ENCODE measurements around the gene TTLL1.

The TTLL1 gene

GRCh38 chr22:43128116-43128515, 38.9 kb upstream of the TTLL1 start:
- Histone ChIP-seq H3K27ac (ENCODE audit: low read depth, low read length, poor library complexity, severe bottlenecking) (peak overlapping the region; percentile 87), H3K4me3 (ENCODE audit: low read depth, low read length, poor library complexity, severe bottlenecking) (peak overlapping the region; percentile 18), H3K79me2 (ENCODE audit: insufficient read depth, low read length) (no peaks in the 10 kb centered on the region), H4K20me1 (ENCODE audit: insufficient read depth, low read length) (no peaks in the 10 kb centered on the region), H3K27me3 (ENCODE audit: insufficient read depth, low read length) (no peaks in the 10 kb centered on the region), H3K36me3 (ENCODE audit: insufficient read depth, low read length) (peaks cover 66% of the 10 kb centered on the region), H2AFZ (ENCODE audit: low read length) (no peak overlapping the region), H3K9me3 (ENCODE audit: low read length) (no peaks in the 10 kb centered on the region), H3K9me2 (ENCODE audit: low read depth, low read length) (no peaks in the 10 kb centered on the region), H3K4me1 (ENCODE audit: insufficient read depth, low read length, severe bottlenecking) (peaks cover 51% of the 10 kb centered on the region), H3K9ac (ENCODE audit: low read length) (peak overlapping the region; percentile 42; the same call in 1 of the 2 replicates), H3F3A (ENCODE audit: insufficient read depth, low read length) (peaks cover under 1% of the 10 kb centered on the region; the same call in 1 of the 2 replicates), H3K4me2 (ENCODE audit: low read length) (peak overlapping the region; percentile 53)
- TF ChIP-seq EZH2 (IDR thresholded peaks at IDR 0.05; ENCODE audit: borderline replicate concordance, low read length) (no peak), CTCF (IDR thresholded peaks at IDR 0.05; ENCODE audit: low read length) (no peak)

- H3K27me3 ChIP-seq (ENCODE audit: insufficient read depth, low read length), result no peaks in the 10 kb centered on the region
- peak overlapping the region; percentile 42; the same call in 1 of the 2 replicates for H3K9ac ChIP-seq (ENCODE audit: low read length)
- no peak overlapping the region for H2AFZ ChIP-seq (ENCODE audit: low read length)
- peaks cover 59% of the 10 kb centered on the region for H3K4me1 ChIP-seq (ENCODE audit: insufficient read depth, low read length, severe bottlenecking)
- no peaks in the 10 kb centered on the region for H3K9me2 ChIP-seq (ENCODE audit: low read depth, low read length)
- TF ChIP-seq EZH2 (IDR thresholded peaks at IDR 0.05; ENCODE audit: borderline replicate concordance, low read length) (no peak), CTCF (IDR thresholded peaks at IDR 0.05; ENCODE audit: low read length) (no peak)
- no peaks in the 10 kb centered on the region for H4K20me1 ChIP-seq (ENCODE audit: insufficient read depth, low read length)
- peak overlapping the region; percentile 53; the same call in 1 of the 2 replicates for H3K4me2 ChIP-seq (ENCODE audit: low read length)
- H3K4me3 ChIP-seq (ENCODE audit: low read depth, low read length, poor library complexity, severe bottlenecking), result no peak overlapping the region
- no peaks in the 10 kb centered on the region for H3K9me3 ChIP-seq (ENCODE audit: low read length)
- H3K36me3 ChIP-seq (ENCODE audit: insufficient read depth, low read length), result peaks cover 58% of the 10 kb centered on the region
- 0 out of 2 replicates have a peak, but pooled peaks cover 4% of the 10 kb centered on the region for H3K79me2 ChIP-seq (ENCODE audit: insufficient read depth, low read length)
- peak overlapping the region; percentile 87 for H3K27ac ChIP-seq (ENCODE audit: low read depth, low read length, poor library complexity, severe bottlenecking)
- H3F3A ChIP-seq (ENCODE audit: insufficient read depth, low read length), result peaks cover 8% of the 10 kb centered on the region
These were observed 38.1 kb upstream of the TTLL1 start for GRCh38 chr22:43127166-43127908.

- Histone ChIP-seq H3K4me3 (ENCODE audit: low read depth, low read length, poor library complexity, severe bottlenecking) (no peak overlapping the region), H3K9me3 (ENCODE audit: low read length) (no peaks in the 10 kb centered on the region), H3K9me2 (ENCODE audit: low read depth, low read length) (no peaks in the 10 kb centered on the region), H4K20me1 (ENCODE audit: insufficient read depth, low read length) (no peaks in the 10 kb centered on the region), H2AFZ (ENCODE audit: low read length) (no peak overlapping the region), H3F3A (ENCODE audit: insufficient read depth, low read length) (peaks cover 8% of the 10 kb centered on the region), H3K27ac (ENCODE audit: low read depth, low read length, poor library complexity, severe bottlenecking) (peak overlapping the region; percentile 87), H3K9ac (ENCODE audit: low read length) (no peak overlapping the region), H3K4me1 (ENCODE audit: insufficient read depth, low read length, severe bottlenecking) (peaks cover 66% of the 10 kb centered on the region), H3K36me3 (ENCODE audit: insufficient read depth, low read length) (peaks cover 51% of the 10 kb centered on the region; the same call in 1 of the 2 replicates), H3K4me2 (ENCODE audit: low read length) (no peak overlapping the region), H3K79me2 (ENCODE audit: insufficient read depth, low read length) (0 out of 2 replicates have a peak, but pooled peaks cover 4% of the 10 kb centered on the region), H3K27me3 (ENCODE audit: insufficient read depth, low read length) (no peaks in the 10 kb centered on the region)
- no peak for TF ChIP-seq CTCF (IDR thresholded peaks at IDR 0.05; ENCODE audit: low read length)
- no peak for TF ChIP-seq EZH2 (IDR thresholded peaks at IDR 0.05; ENCODE audit: borderline replicate concordance, low read length)
These were observed 37.4 kb upstream of the TTLL1 start for GRCh38 chr22:43126501-43127165.

All from OCI-LY1 (cell line).